Stimulated activated CD4-positive, alpha-beta T cell treated with anti-CD3 and anti-CD28 coated beads, TNF-alpha, amount 100 ng/mL, for 1 hour (primary cell): ENCODE measurements around the gene HEPACAM.

Experiments
- DNase-seq, 3 donors: peaks; one replicate each; pipeline ENCODE4 v3.0.0-alpha.2; 2020; ENCODE audit warnings: low read depth in 3 of 3, low spot score in 1 of 3

HEPACAM gene

GRCh38 chr11:124869856-124870387 is 65.9 kb downstream of the HEPACAM start:
- no peak for DNase-seq

DNA sequence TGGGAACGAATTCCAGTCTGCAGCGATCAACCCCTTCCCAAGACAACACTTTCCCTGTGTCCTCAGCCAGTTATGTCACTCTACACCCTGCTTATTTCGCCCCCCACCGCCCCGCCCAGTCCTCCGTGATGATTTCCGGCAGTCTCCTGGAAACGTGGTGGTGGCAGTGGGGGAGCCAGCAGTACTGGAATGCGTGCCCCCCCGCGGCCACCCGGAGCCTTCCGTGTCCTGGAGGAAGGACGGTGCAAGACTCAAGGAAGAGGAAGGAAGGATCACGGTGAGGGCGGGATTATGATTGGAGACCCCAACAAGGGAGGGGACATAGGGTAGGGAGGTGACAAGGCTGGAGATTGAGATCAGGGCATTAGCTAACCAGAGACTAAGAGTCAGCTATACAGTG is 66.5 kb downstream of the HEPACAM start:
- no peak for DNase-seq
